Measurements from ENCODE around the gene DDX21.
A peak's percentile ranks its signal among the peaks of the same experiment; 100 is the strongest.

The DDX21 gene

DNA sequence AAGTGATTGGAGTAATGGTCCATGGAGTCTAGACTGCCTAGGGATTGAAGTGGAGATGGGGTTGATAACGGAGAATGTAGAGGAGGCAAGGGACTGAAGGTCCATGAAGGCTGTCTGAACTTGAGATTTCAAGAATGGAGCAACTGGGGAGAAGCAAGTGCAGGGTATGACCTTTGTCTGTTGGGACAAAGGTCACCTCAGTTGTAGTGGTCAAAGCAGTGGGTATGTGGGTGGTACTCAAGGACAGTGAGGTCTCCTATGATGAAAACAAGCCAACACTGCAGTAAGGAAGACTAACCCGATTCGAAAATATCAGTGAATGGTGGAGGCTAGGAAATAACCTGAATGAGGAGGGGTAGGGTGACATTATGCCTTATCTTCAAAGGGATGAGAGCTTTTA is 5.4 kb upstream of the DDX21 start:
- no peak overlapping the region for H3K27ac ChIP-seq
- TF ChIP-seq CTCF (IDR thresholded peaks at IDR 0.05) (no peak), ZFX (IDR thresholded peaks at IDR 0.05; ENCODE audit: borderline replicate concordance) (no peak)

GRCh38 chr10:68954904-68955303 is 1.1 kb upstream of the DDX21 start:
- H3K27ac ChIP-seq = peak overlapping the region; percentile 89
- TF ChIP-seq ZFX (IDR thresholded peaks at IDR 0.05; ENCODE audit: borderline replicate concordance) = no peak
- no peak for TF ChIP-seq CTCF (IDR thresholded peaks at IDR 0.05)

GRCh38 chr10:68955355-68955831 is 577 bp upstream of the DDX21 start:
- TF ChIP-seq CTCF (IDR thresholded peaks at IDR 0.05) = no peak
- no peak for TF ChIP-seq ZFX (IDR thresholded peaks at IDR 0.05; ENCODE audit: borderline replicate concordance)

DNA sequence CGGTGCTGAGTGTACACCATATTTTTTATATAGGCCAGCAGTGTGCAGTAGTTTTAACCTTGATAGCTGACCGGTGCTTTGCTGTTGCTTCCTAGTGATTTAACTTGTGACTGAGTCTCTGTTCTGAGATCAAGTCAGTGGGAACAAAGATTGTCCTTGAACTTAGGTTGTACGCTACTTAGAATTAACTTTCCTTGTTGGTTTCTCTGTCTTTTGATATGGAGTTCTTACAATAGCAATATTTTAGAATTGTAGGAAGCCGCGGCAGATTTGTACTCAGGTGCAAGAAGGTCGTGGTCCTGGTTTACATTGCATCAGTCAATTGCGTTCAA is 1.3 kb downstream of the DDX21 start:
- H3K27ac ChIP-seq = peak overlapping the region; percentile 89
- TF ChIP-seq ZFX (IDR thresholded peaks at IDR 0.05; ENCODE audit: borderline replicate concordance) (no peak), CTCF (IDR thresholded peaks at IDR 0.05) (no peak)

More at GRCh38 chr10:68955355-68955831, 577 bp upstream of the DDX21 start:
- peak overlapping the region; percentile 89 for H3K27ac ChIP-seq

DNA sequence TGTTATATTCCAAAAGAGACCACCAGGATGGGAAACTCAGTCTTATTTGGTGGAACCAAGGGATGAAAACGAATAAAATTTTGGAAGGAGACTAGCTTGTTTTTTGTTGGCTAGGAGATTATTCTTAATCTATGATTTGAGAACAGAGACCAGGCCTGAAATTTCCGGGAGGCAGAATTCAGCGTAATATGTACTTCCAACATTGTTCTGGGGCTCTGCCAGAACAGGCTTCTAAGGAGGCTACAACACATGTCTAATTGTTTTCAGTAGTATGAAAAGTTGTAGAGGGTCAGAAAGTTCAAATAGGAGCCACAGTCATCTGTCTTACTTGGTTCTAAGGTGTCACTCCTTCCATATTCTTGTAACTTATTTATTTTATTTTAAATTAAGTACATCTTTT is 1.7 kb downstream of the DDX21 start:
- no peak for TF ChIP-seq CTCF (IDR thresholded peaks at IDR 0.05)
- no peak for TF ChIP-seq ZFX (IDR thresholded peaks at IDR 0.05; ENCODE audit: borderline replicate concordance)
- peak overlapping the region; percentile 89 for H3K27ac ChIP-seq

DNA sequence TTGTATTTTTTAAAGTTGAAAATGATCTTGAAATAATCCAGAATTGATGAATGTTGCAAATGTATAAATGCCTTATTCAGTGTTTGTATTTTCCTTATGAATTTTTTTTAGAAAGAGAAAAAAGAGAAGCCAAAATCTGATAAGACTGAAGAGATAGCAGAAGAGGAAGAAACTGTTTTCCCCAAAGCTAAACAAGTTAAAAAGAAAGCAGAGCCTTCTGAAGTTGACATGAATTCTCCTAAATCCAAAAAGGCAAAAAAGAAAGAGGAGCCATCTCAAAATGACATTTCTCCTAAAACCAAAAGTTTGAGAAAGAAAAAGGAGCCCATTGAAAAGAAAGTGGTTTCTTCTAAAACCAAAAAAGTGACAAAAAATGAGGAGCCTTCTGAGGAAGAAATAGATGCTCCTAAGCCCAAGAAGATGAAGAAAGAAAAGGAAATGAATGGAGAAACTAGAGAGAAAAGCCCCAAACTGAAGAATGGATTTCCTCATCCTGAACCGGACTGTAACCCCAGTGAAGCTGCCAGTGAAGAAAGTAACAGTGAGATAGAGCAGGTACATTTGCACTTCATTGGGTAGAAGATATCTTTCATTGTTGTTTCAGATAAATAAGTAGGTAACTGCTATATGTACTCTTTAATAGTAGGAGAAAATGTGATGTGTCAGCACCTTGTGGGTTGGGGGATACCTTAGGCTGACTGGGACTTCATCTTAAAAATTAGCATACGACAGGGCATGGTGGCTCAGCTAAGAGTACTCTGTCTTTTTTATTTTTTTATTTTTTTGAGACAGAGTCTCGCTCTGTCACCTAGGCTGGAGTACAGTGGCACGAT is 3.9 kb downstream of the DDX21 start:
- no peak overlapping the region for H3K27ac ChIP-seq
- TF ChIP-seq CTCF (IDR thresholded peaks at IDR 0.05) (no peak), ZFX (IDR thresholded peaks at IDR 0.05; ENCODE audit: borderline replicate concordance) (no peak)

DNA sequence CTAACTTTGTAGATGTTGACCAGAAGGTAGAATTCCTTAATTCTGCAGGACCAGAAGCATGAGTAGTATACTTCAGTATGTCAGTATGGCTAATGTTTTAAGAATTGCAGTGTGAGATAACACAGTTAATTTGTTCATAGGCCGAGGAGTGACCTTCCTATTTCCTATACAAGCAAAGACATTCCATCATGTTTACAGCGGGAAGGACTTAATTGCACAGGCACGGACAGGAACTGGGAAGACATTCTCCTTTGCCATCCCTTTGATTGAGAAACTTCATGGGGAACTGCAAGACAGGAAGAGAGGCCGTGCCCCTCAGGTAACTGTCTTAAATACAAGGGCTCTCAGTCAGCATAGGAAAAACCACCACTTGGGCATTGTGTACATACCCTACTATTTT is 7.2 kb downstream of the DDX21 start:
- TF ChIP-seq ZFX (IDR thresholded peaks at IDR 0.05; ENCODE audit: borderline replicate concordance) (no peak), CTCF (IDR thresholded peaks at IDR 0.05) (no peak)

More for the DNA sequence above, 7.2 kb downstream of the DDX21 start:
- H3K27ac ChIP-seq = no peak overlapping the region
